ENCODE data around the gene RAD51B. TPM values are rescaled to one million over a fixed set of nuclear protein-coding genes. Genes with fewer than 3 reads are reported as not detected.

The RAD51B gene
- polyA plus RNA-seq, 3 donors = 3.6 to 11.6 (median 9.4) TPM

- Mint-ChIP-seq H3K4me3 (no peak overlapping the region), H3K9me3 (peaks cover 0 to 2% (median 1%) of the 10 kb centered on the region in 7 donors), H3K4me1 (no peaks in the 10 kb centered on the region), H3K27me3 (ENCODE audit: low read depth in 3 of 3) (no peaks in the 10 kb centered on the region), H3K36me3 (peaks cover 1 to 2% of the 10 kb centered on the region in 2 donors), H3K27ac (no peak overlapping the region)
- no peaks in the 10 kb centered on the region for H3K4me1 ChIP-seq (ENCODE audit: control insufficient read depth in 1 of 2, insufficient read depth in 2 of 2, low read length in 2 of 2)
- H3K79me2 ChIP-seq (ENCODE audit: insufficient read depth, low read length) = no peaks in the 10 kb centered on the region
- intact Hi-C loops (cut with micrococcal nuclease) = no loop called here
- WGBS (ENCODE audit: insufficient coverage) = 100% methylated on average over 1 of the region's 4 CpGs
- no peak overlapping the region for H2AFZ ChIP-seq (ENCODE audit: insufficient read depth, low read depth, low read length, poor library complexity, severe bottlenecking)
- H4K20me1 ChIP-seq (ENCODE audit: insufficient read depth, low read length) = no peaks in the 10 kb centered on the region
- H3K36me3 ChIP-seq (replicated peaks in 1 of 2; ENCODE audit: control insufficient read depth in 1 of 2, insufficient read depth in 2 of 2, low read length in 2 of 2) = no peaks in the 10 kb centered on the region
- H3K4me2 ChIP-seq (replicated peaks; ENCODE audit: extremely low read depth, low read length, poor library complexity, severe bottlenecking) = no peak overlapping the region
- H3K9ac ChIP-seq (ENCODE audit: insufficient read depth, low read length, poor library complexity, severe bottlenecking) = no peak overlapping the region
- no peak for TF ChIP-seq CTCF (IDR thresholded peaks at IDR 0.05)
- H3K27ac ChIP-seq (ENCODE audit: low read depth in 1 of 2, low read length in 2 of 2) = no peak overlapping the region
- no peak for DNase-seq
- H3K4me3 ChIP-seq (replicated peaks in 1 of 3; ENCODE audit: low read depth in 2 of 3, low read length in 3 of 3) = no peak overlapping the region
- no peaks in the 10 kb centered on the region for H3K9me3 ChIP-seq (replicated peaks in 1 of 2; ENCODE audit: control insufficient read depth in 1 of 2, insufficient read depth in 1 of 2, low read length in 2 of 2)
- H3K27me3 ChIP-seq (ENCODE audit: control insufficient read depth in 2 of 2, insufficient read depth in 2 of 2, low read length in 2 of 2) = no peaks in the 10 kb centered on the region
Measured at GRCh38 chr14:67996235-67996634, 176.7 kb downstream of the RAD51B start.

- Mint-ChIP-seq H3K27me3 (ENCODE audit: low read depth in 3 of 3) (no peaks in the 10 kb centered on the region), H3K4me1 (no peaks in the 10 kb centered on the region), H3K4me3 (no peak overlapping the region), H3K27ac (no peak overlapping the region), H3K36me3 (peaks cover 0 to 2% of the 10 kb centered on the region in 2 donors), H3K9me3 (peaks cover 0 to 4% (median 2%) of the 10 kb centered on the region in 7 donors)
- H3K27me3 ChIP-seq (ENCODE audit: control insufficient read depth in 2 of 2, insufficient read depth in 2 of 2, low read length in 2 of 2) = no peaks in the 10 kb centered on the region
- no peak for DNase-seq
- WGBS (ENCODE audit: insufficient coverage) = no CpG with 5 or more reads among the region's 1 CpG
- H3K4me3 ChIP-seq (replicated peaks in 1 of 3; ENCODE audit: low read depth in 2 of 3, low read length in 3 of 3) = no peak overlapping the region
- intact Hi-C loops (cut with micrococcal nuclease) = no loop called here
- H3K9me3 ChIP-seq (replicated peaks in 1 of 2; ENCODE audit: control insufficient read depth in 1 of 2, insufficient read depth in 1 of 2, low read length in 2 of 2) = no peaks in the 10 kb centered on the region
- no peaks in the 10 kb centered on the region for H4K20me1 ChIP-seq (ENCODE audit: insufficient read depth, low read length)
- no peak overlapping the region for H2AFZ ChIP-seq (ENCODE audit: insufficient read depth, low read depth, low read length, poor library complexity, severe bottlenecking)
- H3K9ac ChIP-seq (ENCODE audit: insufficient read depth, low read length, poor library complexity, severe bottlenecking) = no peak overlapping the region
- H3K36me3 ChIP-seq (replicated peaks in 1 of 2; ENCODE audit: control insufficient read depth in 1 of 2, insufficient read depth in 2 of 2, low read length in 2 of 2) = no peaks in the 10 kb centered on the region
- H3K4me2 ChIP-seq (replicated peaks; ENCODE audit: extremely low read depth, low read length, poor library complexity, severe bottlenecking) = no peak overlapping the region
- H3K27ac ChIP-seq (ENCODE audit: low read depth in 1 of 2, low read length in 2 of 2) = no peak overlapping the region
- no peaks in the 10 kb centered on the region for H3K4me1 ChIP-seq (ENCODE audit: control insufficient read depth in 1 of 2, insufficient read depth in 2 of 2, low read length in 2 of 2)
- TF ChIP-seq CTCF (IDR thresholded peaks at IDR 0.05) = no peak
- H3K79me2 ChIP-seq (ENCODE audit: insufficient read depth, low read length) = no peaks in the 10 kb centered on the region
Measured at GRCh38 chr14:67998834-67999233, 179.3 kb downstream of the RAD51B start.
